RWPE1 (cell line): ENCODE data around the gene HECTD2.

Source experiments
- CTCF ChIA-PET: fragments of 350-600 bp; sonication (Branson Sonifier 250); formaldehyde crosslinking; extraction: SDS; loops from one replicate; lab custom pipeline; 2021; lab: Yijun Ruan, JAX
- POLR2A ChIA-PET: fragments of 400-600 bp; formaldehyde crosslinking; extraction: SDS; loops from one replicate; lab custom pipeline; 2020; ENCODE audit warnings: antibody characterized with exemption; ENCODE audit not compliant: low non-redundant PET; lab: Yijun Ruan, JAX
- DNase-seq: peaks from one replicate; pipeline ENCODE4 v3.0.0; 2012; ENCODE audit warnings: low spot score
- H3K27ac ChIP-seq: fragments of 450-650 bp; 2 replicates; pipeline ENCODE4 v1.5.1; 2017
- TF ChIP-seq, protein P1 (sequence below): fragments of 450-650 bp; conservative IDR thresholded peaks from 2 replicates; pipeline ENCODE4 v1.5.1; 2017; ENCODE audit warnings: low read depth, mild to moderate bottlenecking

HECTD2 gene

DNA sequence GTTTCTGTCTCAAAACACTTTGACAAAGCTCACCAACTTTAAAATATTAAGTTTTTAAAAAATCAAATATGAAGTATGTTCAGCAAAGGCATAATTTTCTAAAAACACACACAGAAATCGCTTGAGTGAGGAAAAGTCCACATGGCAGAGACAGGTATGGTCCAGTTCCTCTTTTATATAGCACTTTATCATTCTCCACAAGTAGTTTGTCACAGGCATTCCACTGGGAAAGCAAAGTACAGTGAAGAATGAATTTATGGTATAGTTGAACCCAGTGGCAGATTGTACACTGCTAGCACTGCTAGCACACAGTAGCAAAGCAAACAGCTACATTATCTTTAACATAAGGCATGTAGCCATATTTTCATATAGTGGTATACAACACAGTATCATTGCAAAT lies 102.3 kb downstream of the HECTD2 start:
- no peak for DNase-seq
- TF ChIP-seq, protein P1, sequence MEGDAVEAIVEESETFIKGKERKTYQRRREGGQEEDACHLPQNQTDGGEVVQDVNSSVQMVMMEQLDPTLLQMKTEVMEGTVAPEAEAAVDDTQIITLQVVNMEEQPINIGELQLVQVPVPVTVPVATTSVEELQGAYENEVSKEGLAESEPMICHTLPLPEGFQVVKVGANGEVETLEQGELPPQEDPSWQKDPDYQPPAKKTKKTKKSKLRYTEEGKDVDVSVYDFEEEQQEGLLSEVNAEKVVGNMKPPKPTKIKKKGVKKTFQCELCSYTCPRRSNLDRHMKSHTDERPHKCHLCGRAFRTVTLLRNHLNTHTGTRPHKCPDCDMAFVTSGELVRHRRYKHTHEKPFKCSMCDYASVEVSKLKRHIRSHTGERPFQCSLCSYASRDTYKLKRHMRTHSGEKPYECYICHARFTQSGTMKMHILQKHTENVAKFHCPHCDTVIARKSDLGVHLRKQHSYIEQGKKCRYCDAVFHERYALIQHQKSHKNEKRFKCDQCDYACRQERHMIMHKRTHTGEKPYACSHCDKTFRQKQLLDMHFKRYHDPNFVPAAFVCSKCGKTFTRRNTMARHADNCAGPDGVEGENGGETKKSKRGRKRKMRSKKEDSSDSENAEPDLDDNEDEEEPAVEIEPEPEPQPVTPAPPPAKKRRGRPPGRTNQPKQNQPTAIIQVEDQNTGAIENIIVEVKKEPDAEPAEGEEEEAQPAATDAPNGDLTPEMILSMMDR, result no peak
- ChIA-PET CTCF (no interaction called here), POLR2A (no interaction called here)
- H3K27ac ChIP-seq, result no peak overlapping the region

DNA sequence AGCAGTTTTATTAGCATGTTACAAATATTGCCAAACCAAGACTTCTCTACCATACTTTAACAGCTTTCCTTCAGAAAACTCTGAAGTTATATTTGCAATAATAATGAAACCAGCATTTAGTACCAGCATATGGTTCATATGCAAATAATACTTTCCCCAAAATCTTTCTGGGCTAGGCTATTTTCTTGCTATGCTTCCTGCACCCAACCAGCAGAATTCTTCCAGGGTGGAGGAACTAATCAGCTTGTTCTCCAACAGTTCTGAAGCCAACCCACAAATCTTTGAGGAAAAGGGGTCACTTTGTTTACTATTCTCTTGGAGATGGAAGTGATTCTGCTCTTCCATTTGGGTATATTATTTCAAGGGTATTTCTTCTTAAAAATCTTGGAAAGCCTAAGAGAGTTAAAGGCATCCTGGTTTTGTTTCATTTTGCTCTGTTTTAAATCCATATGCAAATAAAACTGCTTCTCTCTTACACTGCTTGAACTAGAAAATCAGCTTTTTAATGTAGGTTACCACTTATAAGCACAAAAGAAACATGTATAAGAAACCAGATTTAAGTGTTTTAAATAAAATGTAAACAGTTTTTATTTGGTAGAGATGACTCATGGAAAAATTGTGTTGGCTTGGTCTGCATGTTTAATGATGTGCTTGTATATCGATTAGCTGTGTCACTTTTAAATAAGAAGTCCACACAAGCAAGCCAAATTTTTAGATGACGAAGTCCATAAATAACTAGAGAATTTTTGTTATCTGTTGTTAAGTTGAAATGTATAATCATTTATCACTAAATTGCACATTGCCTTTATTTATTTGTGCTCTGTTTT lies 103.7 kb downstream of the HECTD2 start:
- TF ChIP-seq, protein P1, result no peak
- H3K27ac ChIP-seq, result no peak overlapping the region
- CTCF ChIA-PET, result no interaction called here
- POLR2A ChIA-PET, result no interaction called here
- no peak for DNase-seq

DNA sequence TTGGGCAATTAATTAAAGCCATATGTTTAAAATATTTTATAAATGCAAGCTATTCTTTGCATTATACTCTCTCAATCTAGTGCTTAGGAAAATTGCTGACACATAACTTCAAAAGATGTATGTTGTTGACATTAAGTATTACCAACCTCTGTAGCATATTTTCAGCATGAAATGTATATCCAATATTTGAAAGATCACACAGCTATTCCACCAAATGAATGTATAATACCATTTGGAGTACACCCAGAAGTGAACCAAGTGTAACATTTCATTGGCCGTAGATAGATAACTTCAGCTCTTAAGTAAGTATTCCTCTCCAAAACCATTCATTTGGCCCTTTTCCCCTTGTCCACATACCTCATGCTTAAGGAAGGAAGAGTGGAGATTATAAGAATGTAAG lies 104.6 kb downstream of the HECTD2 start:
- TF ChIP-seq, protein P1, result no peak
- POLR2A ChIA-PET, result no interaction called here
- CTCF ChIA-PET, result no interaction called here
- DNase-seq, result no peak
- H3K27ac ChIP-seq, result no peak overlapping the region

DNA sequence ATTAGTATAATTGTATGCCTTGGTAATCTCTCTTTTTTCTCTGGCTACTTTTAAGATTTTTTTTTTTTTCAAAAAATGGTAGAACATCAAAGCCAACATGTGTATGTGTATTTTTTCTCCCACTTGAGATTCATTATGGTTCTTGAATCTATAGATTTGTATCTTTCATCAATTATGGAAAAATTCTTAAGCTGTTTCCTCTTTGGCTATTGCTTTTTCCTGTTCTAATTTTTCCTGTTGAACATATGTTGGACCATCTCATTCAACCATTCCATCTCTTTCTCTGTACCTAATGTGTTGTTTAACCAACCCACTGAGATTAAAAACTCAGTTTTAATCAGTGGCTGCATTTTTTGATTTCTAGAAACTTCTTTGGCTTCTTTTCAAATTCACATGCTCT lies 107.2 kb downstream of the HECTD2 start:
- H3K27ac ChIP-seq, result no peak overlapping the region
- ChIA-PET CTCF (interaction anchor here (0.6 kb wide), 1 partner anchor 9 kb away, joined by 3 read pairs; no protein-coding TSS in a partner anchor), POLR2A (no interaction called here)
- no peak for DNase-seq
- TF ChIP-seq, protein P1, result no peak

DNA sequence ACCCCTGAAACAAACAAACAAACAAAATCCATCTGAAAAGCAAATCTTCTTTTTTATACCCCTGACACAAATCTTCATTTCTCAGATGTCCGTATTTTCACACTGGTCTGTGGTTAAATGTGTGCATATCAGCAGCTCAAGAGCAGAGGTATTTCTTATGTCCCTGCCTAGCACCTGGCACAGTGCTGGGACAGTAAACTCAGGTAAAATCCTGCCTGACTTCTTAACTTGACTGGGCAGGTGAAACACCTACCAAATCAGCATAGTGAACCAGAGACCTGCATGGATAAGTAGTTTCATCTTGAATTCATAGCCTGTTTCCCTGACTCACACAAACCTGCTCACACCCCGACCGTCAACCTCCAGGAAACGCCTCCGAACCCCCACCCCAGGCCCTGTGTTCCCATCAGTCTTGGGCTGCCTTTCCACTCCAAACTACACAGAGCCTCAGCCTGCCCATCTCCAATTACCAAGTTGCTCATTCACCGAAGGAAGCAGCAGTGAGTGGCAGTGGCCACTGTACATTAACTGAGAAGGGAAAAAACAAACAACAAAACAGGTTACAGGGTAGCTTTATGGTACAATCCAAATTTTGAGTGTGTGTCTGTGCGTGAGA lies 109.9 kb downstream of the HECTD2 start:
- H3K27ac ChIP-seq, result no peak overlapping the region
- DNase-seq, result no peak
- ChIA-PET POLR2A (no interaction called here), CTCF (interaction anchor here (0.9 kb wide), 1 partner anchor 221 kb away, joined by 4 read pairs; no protein-coding TSS in a partner anchor)
- TF ChIP-seq, protein P1, result no peak

DNA sequence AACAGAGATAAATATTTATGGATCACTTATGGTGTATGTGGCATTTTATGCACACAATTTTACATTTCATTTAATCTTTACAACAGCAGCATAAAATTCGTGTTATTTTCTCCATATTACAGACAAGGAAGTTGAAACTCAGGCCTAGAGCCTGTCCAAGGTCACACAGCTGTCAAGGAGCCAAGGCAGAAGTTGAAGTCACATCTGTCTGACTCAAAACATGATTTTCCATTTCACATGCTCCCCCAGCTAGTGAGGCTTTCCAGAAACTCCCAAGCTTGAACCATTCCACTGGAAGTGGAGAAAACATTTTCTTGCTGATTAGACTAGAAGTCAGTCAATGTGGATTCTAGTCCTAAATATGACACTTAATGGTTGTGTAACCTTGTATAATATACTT lies 110.5 kb downstream of the HECTD2 start:
- ChIA-PET CTCF (interaction anchor here (0.6 to 0.9 kb wide), 2 partner anchors 222 to 238 kb away, joined by 3 to 4 read pairs; no protein-coding TSS in a partner anchor), POLR2A (no interaction called here)
- DNase-seq, result no peak
- TF ChIP-seq, protein P1, result no peak
- H3K27ac ChIP-seq, result no peak overlapping the region
